H9 (cell line): ENCODE data around the gene FTO. TPM values are rescaled to one million over a fixed set of nuclear protein-coding genes. Genes with fewer than 3 reads are reported as not detected.

Experiments used
- DNase-seq: peaks from one replicate; pipeline ENCODE4 v3.0.0-alpha.2; 2017
- H2AFZ ChIP-seq: one replicate; pipeline ENCODE4 v1.6.1; 2013; ENCODE audit warnings: mild to moderate bottlenecking, low read length, control low read depth, moderate library complexity
- H2AK5ac ChIP-seq: 2 replicates; pipeline ENCODE4 v1.6.1; 2013; ENCODE audit warnings: low read length, control low read depth, mixed read lengths; ENCODE audit not compliant: insufficient read length
- H2BK120ac ChIP-seq: one replicate; pipeline ENCODE4 v1.6.1; 2013; ENCODE audit warnings: low read depth, mild to moderate bottlenecking, low read length, control low read depth, inconsistent platforms; ENCODE audit not compliant: poor library complexity, severe bottlenecking
- H2BK12ac ChIP-seq: 2 replicates; pipeline ENCODE4 v1.6.1; 2013; ENCODE audit warnings: low read length, control low read depth, mixed read lengths, low read depth; ENCODE audit not compliant: insufficient read length
- H2BK15ac ChIP-seq: 2 replicates; pipeline ENCODE4 v1.6.1; 2013; ENCODE audit warnings: low read depth, low read length, control low read depth
- H2BK20ac ChIP-seq: one replicate; pipeline ENCODE4 v1.6.1; 2013; ENCODE audit warnings: low read depth, mild to moderate bottlenecking, low read length, control low read depth, inconsistent platforms; ENCODE audit not compliant: poor library complexity, severe bottlenecking
- H2BK5ac ChIP-seq: 2 replicates; pipeline ENCODE4 v1.6.1; 2013; ENCODE audit warnings: low read length, control low read depth, mixed read lengths; ENCODE audit not compliant: insufficient read length
- H3K14ac ChIP-seq: 2 replicates; pipeline ENCODE4 v1.6.1; 2013; ENCODE audit warnings: low read length, control low read depth; ENCODE audit not compliant: insufficient read depth
- H3K18ac ChIP-seq: 2 replicates; pipeline ENCODE4 v1.6.1; 2013; ENCODE audit warnings: low read depth, mild to moderate bottlenecking, mixed read lengths, low read length, control low read depth; ENCODE audit not compliant: insufficient read length
- H3K23ac ChIP-seq: 2 replicates; pipeline ENCODE4 v1.6.1; 2013; ENCODE audit warnings: low read length, control low read depth, mixed read lengths, low read depth; ENCODE audit not compliant: insufficient read length
- H3K23me2 ChIP-seq: 2 replicates; pipeline ENCODE4 v1.6.1; 2013; ENCODE audit warnings: low read depth, mild to moderate bottlenecking, mixed read lengths, low read length, control low read depth; ENCODE audit not compliant: insufficient read length, poor library complexity, severe bottlenecking
- H3K27ac ChIP-seq: 2 replicates; pipeline ENCODE4 v1.5.1; 2013; ENCODE audit warnings: low read length, control low read depth, mixed read lengths, low read depth; ENCODE audit not compliant: insufficient read length
- H3K27me3 ChIP-seq: 2 replicates; pipeline ENCODE4 v1.6.1; 2013; ENCODE audit warnings: low read length, control low read depth, inconsistent platforms; ENCODE audit not compliant: insufficient read depth
- H3K4ac ChIP-seq: 2 replicates; pipeline ENCODE4 v1.6.1; 2013; ENCODE audit warnings: low read depth, mild to moderate bottlenecking, control low read depth, inconsistent platforms, low read length, moderate library complexity
- H3K4me1 ChIP-seq: 2 replicates; pipeline ENCODE4 v1.6.1; 2013; ENCODE audit warnings: low read length, control low read depth, inconsistent platforms; ENCODE audit not compliant: insufficient read depth
- H3K4me2 ChIP-seq: 2 replicates; pipeline ENCODE4 v1.6.1; 2013; ENCODE audit warnings: low read length, control low read depth, mixed read lengths; ENCODE audit not compliant: insufficient read length, insufficient read depth
- H3K56ac ChIP-seq: 2 replicates; pipeline ENCODE4 v1.6.1; 2013; ENCODE audit warnings: low read depth, mild to moderate bottlenecking, mixed read lengths, low read length, control low read depth; ENCODE audit not compliant: insufficient read length
- H3K79me1 ChIP-seq: 2 replicates; pipeline ENCODE4 v1.6.1; 2013; ENCODE audit warnings: low read depth, mild to moderate bottlenecking, moderate library complexity, low read length, control low read depth, inconsistent platforms; ENCODE audit not compliant: insufficient read depth, poor library complexity, severe bottlenecking
- H3K79me2 ChIP-seq: 2 replicates; pipeline ENCODE4 v1.6.1; 2013; ENCODE audit warnings: low read length, control low read depth, inconsistent platforms; ENCODE audit not compliant: insufficient read depth
- H3K9ac ChIP-seq: 2 replicates; pipeline ENCODE4 v1.6.1; 2013; ENCODE audit warnings: low read length, control low read depth, mixed read lengths; ENCODE audit not compliant: insufficient read length; ENCODE audit errors: extremely low read depth
- H3K9me3 ChIP-seq: one replicate; pipeline ENCODE4 v1.6.1; 2013; ENCODE audit warnings: low read depth, low read length, inconsistent platforms; ENCODE audit not compliant: control insufficient read depth
- H3T11ph ChIP-seq: one replicate; pipeline ENCODE4 v1.6.1; 2013; ENCODE audit warnings: mild to moderate bottlenecking, low read length, control low read depth, inconsistent platforms
- H4K20me1 ChIP-seq: one replicate; pipeline ENCODE4 v1.6.1; 2013; ENCODE audit not compliant: control insufficient read depth, insufficient read length, insufficient read depth
- H4K5ac ChIP-seq: 2 replicates; pipeline ENCODE4 v1.6.1; 2013; ENCODE audit warnings: low read depth, mild to moderate bottlenecking, mixed read lengths, low read length, control low read depth; ENCODE audit not compliant: insufficient read length
- H4K8ac ChIP-seq: replicated peaks from 2 replicates; pipeline ENCODE4 v1.6.1; 2013; ENCODE audit warnings: low read length, control low read depth, mixed read lengths, low read depth; ENCODE audit not compliant: insufficient read length
- H4K91ac ChIP-seq: 2 replicates; pipeline ENCODE4 v1.6.1; 2013; ENCODE audit warnings: low read depth, mild to moderate bottlenecking, moderate library complexity, mixed read lengths, low read length, control low read depth; ENCODE audit not compliant: insufficient read length
- H3K27ac Mint-ChIP-seq, 3 experiments: 2 replicates in 2 of 3; 3 replicates in 1 of 3; pipeline ENCODE4 v1.8.0; 2020 to 2021; ENCODE audit warnings: mixed read lengths in 3 of 3, mild to moderate bottlenecking in 1 of 3, moderate library complexity in 1 of 3
- H3K27me3 Mint-ChIP-seq: 2 replicates; pipeline ENCODE4 v1.8.0; 2021; ENCODE audit warnings: low read depth, mild to moderate bottlenecking, moderate library complexity, mixed read lengths
- H3K36me3 Mint-ChIP-seq, 3 experiments: 2 replicates in 2 of 3; 3 replicates in 1 of 3; pipeline ENCODE4 v1.8.0; 2020 to 2021; ENCODE audit warnings: low read depth in 3 of 3, mixed read lengths in 3 of 3; ENCODE audit not compliant: insufficient read depth in 1 of 3
- H3K4me1 Mint-ChIP-seq, 2 experiments: 2 replicates each; pipeline ENCODE4 v1.8.0; 2020; ENCODE audit warnings: mixed read lengths in 2 of 2
- H3K4me3 Mint-ChIP-seq, 2 experiments: 2 replicates in 1 of 2; 3 replicates in 1 of 2; pipeline ENCODE4 v1.8.0; 2020 to 2021; ENCODE audit warnings: mild to moderate bottlenecking in 2 of 2, mixed read lengths in 2 of 2, moderate library complexity in 1 of 2
- H3K9me3 Mint-ChIP-seq, 2 experiments: 2 replicates in 1 of 2; 3 replicates in 1 of 2; pipeline ENCODE4 v1.8.0; 2020; ENCODE audit warnings: mild to moderate bottlenecking in 2 of 2, mixed read lengths in 2 of 2, moderate library complexity in 1 of 2
- CTCF ChIP-seq: fragments of 200-600 bp; sonication (generic); conservative IDR thresholded peaks from 3 replicates; pipeline ENCODE4 v1.8.0; 2021; ENCODE audit warnings: antibody characterized with exemption, mild to moderate bottlenecking
- WGBS: extraction: QIAGEN DNeasy Blood & Tissue Kit; methylation state at CpG from one replicate; pipeline ENCODE4 v1.1.7; 2013; ENCODE audit warnings: missing lambda C conversion rate, low lambda C conversion rate, mixed read lengths; ENCODE audit not compliant: insufficient read length; ENCODE audit errors: extremely low coverage; 5-methylcytosine and 5-hydroxymethylcytosine counted together
- total RNA-seq: library from RNA; stranded (reverse); gene quantifications from 2 replicates; pipeline ENCODE4 v1.2.1, GENCODE V29; 2021

Gene FTO
- total RNA-seq, 1 experiment from 2014 or later = 67.9 TPM

- no peaks in the 10 kb centered on the region for H4K20me1 ChIP-seq
- no peak overlapping the region for H3T11ph ChIP-seq
- no peak overlapping the region for H3K14ac ChIP-seq
- no peak overlapping the region for H3K27ac ChIP-seq
- H4K8ac ChIP-seq = no peak overlapping the region
- Mint-ChIP-seq H3K36me3 (peaks cover 0 to 12% (median 0%) of the 10 kb centered on the region in 3 experiments; a peak in 3 of 7 replicates), H3K4me3 (no peak overlapping the region), H3K9me3 (peaks cover 7 to 12% of the 10 kb centered on the region in 2 experiments; a peak in 3 of 5 replicates), H3K27me3 (0 out of 2 replicates have a peak, but pooled peaks cover 1% of the 10 kb centered on the region), H3K27ac (no peak overlapping the region), H3K4me1 (no peaks in the 10 kb centered on the region)
- no peaks in the 10 kb centered on the region for H3K4me1 ChIP-seq
- no peak overlapping the region for H4K91ac ChIP-seq
- no peak for TF ChIP-seq CTCF
- H3K27me3 ChIP-seq = no peaks in the 10 kb centered on the region
- no peak overlapping the region for H2BK12ac ChIP-seq
- H3K4ac ChIP-seq = no peak overlapping the region
- H3K23ac ChIP-seq = no peak overlapping the region
- no peak for DNase-seq
- no CpG with 5 or more reads among the region's 5 CpGs for WGBS
- H2AFZ ChIP-seq = no peak overlapping the region
- no peak overlapping the region for H2BK5ac ChIP-seq
- no peak overlapping the region for H2BK120ac ChIP-seq
- no peak overlapping the region for H3K4me2 ChIP-seq
- H2BK15ac ChIP-seq = no peak overlapping the region
- no peak overlapping the region for H2BK20ac ChIP-seq
- H3K9ac ChIP-seq = no peak overlapping the region
- H2AK5ac ChIP-seq = no peak overlapping the region
- no peak overlapping the region for H4K5ac ChIP-seq
- H3K18ac ChIP-seq = no peak overlapping the region
- H3K23me2 ChIP-seq = no peaks in the 10 kb centered on the region
- no peak overlapping the region for H3K56ac ChIP-seq
- H3K79me1 ChIP-seq = no peaks in the 10 kb centered on the region
- H3K9me3 ChIP-seq = no peaks in the 10 kb centered on the region
- H3K79me2 ChIP-seq = no peaks in the 10 kb centered on the region
These were observed 424.8 kb downstream of the FTO start for GRCh38 chr16:54128629-54129234.
